K562 (cell line): Measurements from ENCODE around the gene AMH. TPM values are rescaled to one million over a fixed set of nuclear protein-coding genes. Genes with fewer than 3 reads are reported as not detected.

Experiments used
- ADNP ChIP-seq: fragments of 200-800 bp; sonication (Bioruptor generic); IDR thresholded peaks from 2 replicates; pipeline ENCODE4 v1.6.1; 2016; ENCODE audit warnings: missing genetic modification characterization, missing compliant biosample characterization
- CREB5 ChIP-seq: fragments of 250-450 bp; sonication (Bioruptor Pico); IDR thresholded peaks from 2 replicates; pipeline ENCODE4 v1.5.0; 2020; ENCODE audit warnings: mild to moderate bottlenecking
- FOXK2 ChIP-seq, 2 experiments: fragments of 450-650 bp; IDR thresholded peaks in 1 of 2; conservative IDR thresholded peaks in 1 of 2; 2 replicates each; pipeline ENCODE4 v1.6.1; 2016; ENCODE audit warnings: low read depth in 2 of 2, mild to moderate bottlenecking in 1 of 2
- JUND ChIP-seq, 2 experiments: IDR thresholded peaks; 2 replicates in 1 of 2; 3 replicates in 1 of 2; pipeline ENCODE4 v1.6.1; 2011; ENCODE audit warnings: borderline replicate concordance in 2 of 2, low read depth in 2 of 2, low read length in 2 of 2, improper control_type of control experiment in 1 of 2, missing biosample characterization in 1 of 2, missing genetic modification characterization in 1 of 2, missing genetic modification reagents in 1 of 2
- NFE2L1 ChIP-seq: fragments of 450-650 bp; IDR thresholded peaks from 2 replicates; pipeline ENCODE4 v1.6.1; 2016; ENCODE audit warnings: missing genetic modification characterization, low read depth, mild to moderate bottlenecking, missing compliant biosample characterization, moderate library complexity, borderline replicate concordance
- NR0B1 ChIP-seq: fragments of 450-650 bp; IDR thresholded peaks from one replicate; pipeline ENCODE4 v1.6.1; 2018; ENCODE audit warnings: mild to moderate bottlenecking, moderate library complexity; ENCODE audit not compliant: partially characterized antibody
- PCBP1 ChIP-seq: fragments of 200-400 bp; formaldehyde crosslinking; IDR thresholded peaks from 2 replicates; pipeline ENCODE4 v1.6.1; 2018; ENCODE audit warnings: mild to moderate bottlenecking, low read depth, low read length; ENCODE audit not compliant: poor library complexity, severe bottlenecking
- PTRF ChIP-seq: fragments of 450-650 bp; IDR thresholded peaks from 2 replicates; pipeline ENCODE4 v1.6.1; 2016; ENCODE audit warnings: mild to moderate bottlenecking, missing genetic modification characterization, missing compliant biosample characterization
- TCF15 ChIP-seq: fragments of 250-450 bp; sonication (Bioruptor Pico); IDR thresholded peaks from 2 replicates; pipeline ENCODE4 v1.8.0; 2022; ENCODE audit warnings: moderate library complexity, mild to moderate bottlenecking, inconsistent platforms
- TCF7L2 ChIP-seq: fragments of 150-350 bp; IDR thresholded peaks from 2 replicates; pipeline ENCODE4 v1.6.1; 2016; ENCODE audit warnings: low read depth, mild to moderate bottlenecking, low read length, moderate library complexity
- UBTF ChIP-seq, 2 experiments: IDR thresholded peaks; 2 replicates each; pipeline ENCODE4 v1.6.1; 2012; ENCODE audit warnings: improper control_type of control experiment in 2 of 2, low read depth in 2 of 2, low read length in 2 of 2, borderline replicate concordance in 1 of 2
- WHSC1 ChIP-seq: IDR thresholded peaks from one replicate; pipeline ENCODE4 v1.6.1; 2012; ENCODE audit warnings: low read length, control low read depth, inconsistent platforms
- ZNF699 ChIP-seq: fragments of 250-450 bp; sonication (Bioruptor Pico); IDR thresholded peaks from 2 replicates; pipeline ENCODE4 v1.8.0; 2021; ENCODE audit warnings: mild to moderate bottlenecking, moderate library complexity; ENCODE audit not compliant: insufficient replicate concordance
- ZNF76 ChIP-seq: fragments of 250-450 bp; sonication (Bioruptor Pico); IDR thresholded peaks from 2 replicates; pipeline ENCODE4 v1.4.0; 2020; ENCODE audit warnings: mild to moderate bottlenecking, moderate library complexity, borderline replicate concordance
- polyA plus RNA-seq, 8 experiments: library from polyadenylated mRNA; depleted of rRNA in 4 of 8; stranded (reverse) in 5 of 8; unstranded in 3 of 8; fragments of >200 nt; fragmentation: Nextera tagmentation in 2 of 8; fragmentation: Illumina TruSeq in 1 of 8; extraction: Ambion mirVana in 2 of 8; extraction: Trizol in 1 of 8; gene quantifications; 2 replicates each; pipeline versions ENCODE4 v1.2.1 to v1.2.3, GENCODE V29; 2011 to 2014; ENCODE audit warnings: inconsistent platforms in 1 of 8, missing spikeins in 1 of 8
- total RNA-seq, 7 experiments: library from RNA; depleted of rRNA in 6 of 7; stranded (reverse); fragments of >200 nt in 6 of 7; fragmentation: Illumina TruSeq in 2 of 7; extraction: Trizol in 2 of 7; gene quantifications; 2 replicates each; pipeline versions ENCODE4 v1.2.1 to v1.2.3, GENCODE V29; 2011 to 2021; ENCODE audit warnings: low replicate concordance in 1 of 7
- TF ChIP-seq, protein P1 (sequence below): sonication (generic); formaldehyde crosslinking; IDR thresholded peaks from 2 replicates; pipeline ENCODE4 v1.8.1; 2023; ENCODE audit warnings: mild to moderate bottlenecking, missing genetic modification reagents
- TF ChIP-seq, protein P2 (sequence below): fragments of 450-650 bp; IDR thresholded peaks from 2 replicates; pipeline ENCODE4 v1.6.1; 2017; ENCODE audit warnings: mild to moderate bottlenecking, moderate library complexity

AMH gene
- total and polyA plus RNA-seq, 9 of the 15 experiments (the other 6 are each of a cell fraction or from before 2014, with no cell fraction given), result 0.29 to 27.4 (median 2.6) TPM; not detected in 2

GRCh38 chr19:2270423-2271233 lies 21.5 kb downstream of the AMH start (continued):
- TF ChIP-seq TCF15 (peak; percentile 53; the same call in 1 of the 2 replicates), NR0B1 (no peak), PTRF (no peak), WHSC1 (no peak), ZNF699 (CRISPR knock-in tag) (no peak), CREB5 (CRISPR knock-in tag) (no peak), ADNP (tag) (no peak), NFE2L1 (tag) (no peak), UBTF (IDR thresholded peaks at IDR 0.05; ENCODE audit: borderline replicate concordance in 1 of 2, low read depth in 2 of 2, low read length in 2 of 2) (0 out of 4 replicates have a peak, but pooled peaks have one; percentile 3 to 49), TCF7L2 (no peak), PCBP1 (peak; percentile 83), JUND (IDR thresholded peaks at IDR 0.05; ENCODE audit: borderline replicate concordance, low read depth, low read length) (peak; percentile 77), JUND (tag; IDR thresholded peaks at IDR 0.05; ENCODE audit: borderline replicate concordance, low read depth, low read length) (no peak), FOXK2 (conservative IDR thresholded peaks at IDR 0.05 in 1 of 2, IDR thresholded peaks at IDR 0.05 in 1 of 2; ENCODE audit: low read depth in 2 of 2) (0 out of 4 replicates have a peak, but pooled peaks have one; percentile 15 to 43), ZNF76 (CRISPR knock-in tag) (0 out of 2 replicates have a peak, but pooled peaks have one; percentile 28)
- TF ChIP-seq, protein P1, sequence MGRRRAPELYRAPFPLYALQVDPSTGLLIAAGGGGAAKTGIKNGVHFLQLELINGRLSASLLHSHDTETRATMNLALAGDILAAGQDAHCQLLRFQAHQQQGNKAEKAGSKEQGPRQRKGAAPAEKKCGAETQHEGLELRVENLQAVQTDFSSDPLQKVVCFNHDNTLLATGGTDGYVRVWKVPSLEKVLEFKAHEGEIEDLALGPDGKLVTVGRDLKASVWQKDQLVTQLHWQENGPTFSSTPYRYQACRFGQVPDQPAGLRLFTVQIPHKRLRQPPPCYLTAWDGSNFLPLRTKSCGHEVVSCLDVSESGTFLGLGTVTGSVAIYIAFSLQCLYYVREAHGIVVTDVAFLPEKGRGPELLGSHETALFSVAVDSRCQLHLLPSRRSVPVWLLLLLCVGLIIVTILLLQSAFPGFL (CRISPR knock-in tag), result no peak
- TF ChIP-seq, protein P2, sequence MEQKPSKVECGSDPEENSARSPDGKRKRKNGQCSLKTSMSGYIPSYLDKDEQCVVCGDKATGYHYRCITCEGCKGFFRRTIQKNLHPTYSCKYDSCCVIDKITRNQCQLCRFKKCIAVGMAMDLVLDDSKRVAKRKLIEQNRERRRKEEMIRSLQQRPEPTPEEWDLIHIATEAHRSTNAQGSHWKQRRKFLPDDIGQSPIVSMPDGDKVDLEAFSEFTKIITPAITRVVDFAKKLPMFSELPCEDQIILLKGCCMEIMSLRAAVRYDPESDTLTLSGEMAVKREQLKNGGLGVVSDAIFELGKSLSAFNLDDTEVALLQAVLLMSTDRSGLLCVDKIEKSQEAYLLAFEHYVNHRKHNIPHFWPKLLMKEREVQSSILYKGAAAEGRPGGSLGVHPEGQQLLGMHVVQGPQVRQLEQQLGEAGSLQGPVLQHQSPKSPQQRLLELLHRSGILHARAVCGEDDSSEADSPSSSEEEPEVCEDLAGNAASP, result no peak
